GM19099 (cell line): Measurements from ENCODE around the gene POMGNT2.

Experiments
- POLR2A ChIP-seq: IDR thresholded peaks from 3 replicates; pipeline ENCODE4 v1.6.1; 2011; ENCODE audit warnings: low read depth; ENCODE audit not compliant: insufficient read length; ENCODE audit errors: extremely low read depth

Gene POMGNT2

GRCh38 chr3:43105596-43106292, at the start of gene POMGNT2:
TSS of gene POMGNT2 (minus strand) at chr3:43106079. CDS start at chr3:43081431, 24,648 bp downstream.
- TF ChIP-seq POLR2A = no peak

- no peak for TF ChIP-seq POLR2A
Observed at GRCh38 chr3:43154980-43155379, 49.1 kb upstream of the POMGNT2 start.

GRCh38 chr3:43153216-43154083, 47.6 kb upstream of the POMGNT2 start:
- no peak for TF ChIP-seq POLR2A

GRCh38 chr3:43152649-43153048, 46.8 kb upstream of the POMGNT2 start:
- no peak for TF ChIP-seq POLR2A

DNA sequence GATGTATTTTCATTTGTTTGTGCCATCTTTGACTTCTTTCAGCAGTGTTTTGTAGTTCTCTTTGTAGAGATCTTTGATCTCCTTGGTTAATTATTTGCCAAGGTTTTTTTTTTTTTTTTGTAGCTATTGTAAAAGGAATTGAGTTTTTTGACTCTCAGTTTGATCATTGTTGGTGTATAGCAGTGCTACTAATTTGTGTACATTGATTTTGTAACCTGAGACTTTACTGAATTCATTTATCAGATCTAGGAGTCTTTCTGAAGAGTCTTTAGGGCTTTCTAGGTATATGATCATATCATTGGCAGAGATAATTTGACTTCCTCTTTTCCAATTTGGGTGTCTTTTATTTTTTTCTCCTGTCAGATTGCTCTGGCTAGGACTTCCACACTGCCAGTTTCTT, 42.2 kb upstream of the POMGNT2 start:
- TF ChIP-seq POLR2A = no peak

DNA sequence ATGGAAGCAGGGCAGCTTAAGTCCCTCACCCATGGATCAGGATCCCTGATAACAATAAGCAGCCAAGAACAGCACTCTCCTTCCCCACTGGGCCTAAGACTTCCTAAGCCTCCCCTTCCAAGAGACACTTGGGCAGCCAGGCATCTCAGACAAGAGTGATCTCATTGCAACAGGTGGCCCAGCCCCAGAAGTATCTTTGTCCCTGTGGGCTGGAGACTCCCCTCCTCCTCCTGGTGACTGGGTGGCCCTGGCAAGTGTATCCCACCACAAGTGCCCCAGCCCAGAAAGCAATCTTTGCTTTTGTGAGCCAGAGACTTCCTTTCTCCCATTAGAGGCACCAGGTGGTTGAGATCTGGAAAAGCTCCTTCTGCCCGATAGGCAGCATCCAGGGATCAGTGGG, 40.7 kb upstream of the POMGNT2 start:
- TF ChIP-seq POLR2A = no peak

- TF ChIP-seq POLR2A = no peak
Observed at GRCh38 chr3:43144761-43145490, 39.0 kb upstream of the POMGNT2 start.

GRCh38 chr3:43142472-43142871, 36.6 kb upstream of the POMGNT2 start:
- TF ChIP-seq POLR2A = no peak

- no peak for TF ChIP-seq POLR2A
Observed at GRCh38 chr3:43138488-43139231, 32.8 kb upstream of the POMGNT2 start.

GRCh38 chr3:43132870-43133636, 27.2 kb upstream of the POMGNT2 start:
- no peak for TF ChIP-seq POLR2A

DNA sequence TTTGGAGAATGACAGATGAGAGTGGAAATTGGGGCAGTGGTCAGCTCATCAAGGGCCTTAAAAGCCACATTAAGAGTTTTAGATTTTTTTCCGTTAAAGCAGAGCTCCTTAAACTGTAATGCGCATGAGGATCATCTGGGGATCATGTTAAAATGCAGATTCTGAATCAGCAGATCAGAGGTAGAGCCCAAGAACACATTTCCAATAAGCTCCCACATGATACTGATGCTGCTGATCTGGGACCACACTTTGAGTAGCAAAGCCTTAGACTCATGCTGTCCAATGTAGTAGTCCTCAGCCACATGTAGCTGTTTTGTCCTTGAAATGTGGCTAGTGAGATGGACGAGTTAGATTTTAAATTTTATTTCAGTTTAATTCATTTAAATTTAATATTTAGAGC, 26.3 kb upstream of the POMGNT2 start:
- no peak for TF ChIP-seq POLR2A

GRCh38 chr3:43128464-43128863, 22.6 kb upstream of the POMGNT2 start:
- TF ChIP-seq POLR2A = no peak

GRCh38 chr3:43126536-43126935, 20.7 kb upstream of the POMGNT2 start:
- TF ChIP-seq POLR2A = no peak

GRCh38 chr3:43123895-43124294, 18.0 kb upstream of the POMGNT2 start:
- no peak for TF ChIP-seq POLR2A
